ENCODE measurements around the gene MOV10L1. TPM values are rescaled to one million over a fixed set of nuclear protein-coding genes. Genes with fewer than 3 reads are reported as not detected.

Gene MOV10L1
- total RNA-seq, 4 donors from 2014 or later = 0.17 to 1.3 (median 1.1) TPM; not detected in 1

GRCh38 chr22:50189184-50189848 lies 99.5 kb downstream of the MOV10L1 start:
- no peak for TF ChIP-seq CTCF (IDR thresholded peaks at IDR 0.05; ENCODE audit: low read depth)

- no peak for TF ChIP-seq CTCF (IDR thresholded peaks at IDR 0.05; ENCODE audit: low read depth)
Measured at GRCh38 chr22:50189849-50190181, 100.0 kb downstream of the MOV10L1 start.

GRCh38 chr22:50190182-50190940 lies 100.6 kb downstream of the MOV10L1 start:
- no peak for TF ChIP-seq CTCF (IDR thresholded peaks at IDR 0.05; ENCODE audit: low read depth)

GRCh38 chr22:50190941-50191741 lies 101.3 kb downstream of the MOV10L1 start:
- no peak for TF ChIP-seq CTCF (IDR thresholded peaks at IDR 0.05; ENCODE audit: low read depth)

GRCh38 chr22:50192436-50193204 lies 102.8 kb downstream of the MOV10L1 start:
- no peak for TF ChIP-seq CTCF (IDR thresholded peaks at IDR 0.05; ENCODE audit: low read depth)

- no peak for TF ChIP-seq CTCF (IDR thresholded peaks at IDR 0.05; ENCODE audit: low read depth)
Measured at GRCh38 chr22:50193621-50194020, 103.8 kb downstream of the MOV10L1 start.
